ENCODE data around the gene EXT2. TPM values are rescaled to one million over a fixed set of nuclear protein-coding genes. Genes with fewer than 3 reads are reported as not detected.

The EXT2 gene
- total and polyA plus RNA-seq, 11 donors: 12.6 to 41.9 (median 31.9) TPM

GRCh38 chr11:44165432-44165831 is 70.0 kb downstream of the EXT2 start:
- ATAC-seq (no peak), DNase-seq (no peak)
- H3K4me1 ChIP-seq: peaks cover 0 to 19% (median 5%) of the 10 kb centered on the region in 12 donors
- H3K27ac ChIP-seq: no peak overlapping the region
- intact Hi-C loops (cut with DNase I): no loop called here
- no peak overlapping the region for H3K4me3 ChIP-seq
- no peaks in the 10 kb centered on the region for H3K36me3 ChIP-seq
- TF ChIP-seq POLR2A (IDR thresholded peaks at IDR 0.05): no peak
- TF ChIP-seq, protein P1, sequence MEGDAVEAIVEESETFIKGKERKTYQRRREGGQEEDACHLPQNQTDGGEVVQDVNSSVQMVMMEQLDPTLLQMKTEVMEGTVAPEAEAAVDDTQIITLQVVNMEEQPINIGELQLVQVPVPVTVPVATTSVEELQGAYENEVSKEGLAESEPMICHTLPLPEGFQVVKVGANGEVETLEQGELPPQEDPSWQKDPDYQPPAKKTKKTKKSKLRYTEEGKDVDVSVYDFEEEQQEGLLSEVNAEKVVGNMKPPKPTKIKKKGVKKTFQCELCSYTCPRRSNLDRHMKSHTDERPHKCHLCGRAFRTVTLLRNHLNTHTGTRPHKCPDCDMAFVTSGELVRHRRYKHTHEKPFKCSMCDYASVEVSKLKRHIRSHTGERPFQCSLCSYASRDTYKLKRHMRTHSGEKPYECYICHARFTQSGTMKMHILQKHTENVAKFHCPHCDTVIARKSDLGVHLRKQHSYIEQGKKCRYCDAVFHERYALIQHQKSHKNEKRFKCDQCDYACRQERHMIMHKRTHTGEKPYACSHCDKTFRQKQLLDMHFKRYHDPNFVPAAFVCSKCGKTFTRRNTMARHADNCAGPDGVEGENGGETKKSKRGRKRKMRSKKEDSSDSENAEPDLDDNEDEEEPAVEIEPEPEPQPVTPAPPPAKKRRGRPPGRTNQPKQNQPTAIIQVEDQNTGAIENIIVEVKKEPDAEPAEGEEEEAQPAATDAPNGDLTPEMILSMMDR (IDR thresholded peaks at IDR 0.05): no peak
- no peaks in the 10 kb centered on the region for H3K9me3 ChIP-seq
- H3K27me3 ChIP-seq: no peaks in the 10 kb centered on the region
- WGBS, 4 donors: 83 to 100% (median 87%) methylated on average over 1 of the region's 1 CpG

- Histone ChIP-seq H3K36me3 (peaks cover 0 to 8% (median 0%) of the 10 kb centered on the region in 9 donors), H3K27ac (no peak overlapping the region), H3K9me3 (no peaks in the 10 kb centered on the region), H3K27me3 (no peaks in the 10 kb centered on the region), H3K4me3 (no peak overlapping the region), H3K4me1 (peaks cover 0 to 19% (median 5%) of the 10 kb centered on the region in 12 donors)
- DNase-seq (no peak), ATAC-seq (no peak)
- WGBS, 4 donors: 60 to 84% (median 78%) methylated on average over 2 of the region's 2 CpGs
- intact Hi-C loops (cut with DNase I): no loop called here
- TF ChIP-seq, protein P1 (IDR thresholded peaks at IDR 0.05): no peak
- no peak for TF ChIP-seq POLR2A (IDR thresholded peaks at IDR 0.05)
Measured at GRCh38 chr11:44167046-44167445, 71.6 kb downstream of the EXT2 start.

DNA sequence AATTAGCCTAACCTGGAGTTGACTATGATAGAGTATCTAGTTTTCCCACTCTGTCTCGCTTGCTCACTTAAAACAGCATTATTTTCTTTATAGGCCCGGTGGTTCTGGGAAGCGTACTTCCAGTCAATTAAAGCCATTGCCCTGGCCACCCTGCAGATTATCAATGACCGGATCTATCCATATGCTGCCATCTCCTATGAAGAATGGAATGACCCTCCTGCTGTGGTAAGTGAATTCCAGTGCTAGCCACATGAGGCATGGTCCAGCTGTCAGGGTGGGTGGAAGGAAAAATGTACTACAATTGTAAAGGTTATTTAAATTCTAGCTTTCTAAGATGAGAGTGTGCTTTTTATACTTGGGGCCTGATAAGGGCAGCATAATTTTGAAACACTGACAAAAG is 76.0 kb downstream of the EXT2 start:
- intact Hi-C loops (cut with DNase I): no loop called here
- TF ChIP-seq POLR2A (IDR thresholded peaks at IDR 0.05): no peak
- TF ChIP-seq, protein P1 (IDR thresholded peaks at IDR 0.05): no peak
- H3K9me3 ChIP-seq: no peaks in the 10 kb centered on the region
- H3K4me1 ChIP-seq: peaks cover 0 to 8% (median 2%) of the 10 kb centered on the region in 12 donors
- H3K27me3 ChIP-seq: no peaks in the 10 kb centered on the region
- ATAC-seq (no peak), DNase-seq (no peak)
- peaks cover 0 to 28% (median 13%) of the 10 kb centered on the region in 9 donors for H3K36me3 ChIP-seq
- H3K27ac ChIP-seq: no peak overlapping the region
- H3K4me3 ChIP-seq: no peak overlapping the region
- WGBS, 4 donors: 90 to 94% (median 91%) methylated on average over 4 of the region's 4 CpGs

DNA sequence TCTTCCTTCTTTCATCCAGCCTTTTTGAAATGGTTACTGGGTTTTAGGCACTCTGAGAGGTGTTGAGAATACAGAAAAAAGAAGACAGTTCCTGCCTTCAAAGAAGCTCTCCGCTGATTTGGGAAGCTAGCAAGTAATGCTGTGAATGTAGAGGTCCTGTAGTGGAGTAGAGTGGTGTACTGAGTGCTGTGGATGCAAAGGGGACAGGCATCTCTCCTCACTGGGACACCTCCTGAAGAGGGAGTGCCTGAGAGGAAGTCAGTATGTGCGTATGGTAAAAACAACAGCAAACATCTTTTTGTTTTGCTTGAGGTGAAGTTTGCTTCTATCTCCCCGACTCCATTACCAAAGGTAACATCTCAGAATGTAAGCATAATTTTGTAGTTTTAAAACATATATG is 77.5 kb downstream of the EXT2 start:
- Histone ChIP-seq H3K4me1 (peaks cover 0 to 7% (median 0%) of the 10 kb centered on the region in 12 donors), H3K4me3 (no peak overlapping the region), H3K27me3 (no peaks in the 10 kb centered on the region), H3K27ac (no peak overlapping the region), H3K36me3 (peaks cover 0 to 28% (median 13%) of the 10 kb centered on the region in 9 donors), H3K9me3 (no peaks in the 10 kb centered on the region)
- WGBS, 4 donors: 94 to 98% (median 96%) methylated on average over 3 of the region's 3 CpGs
- ATAC-seq (no peak), DNase-seq (no peak)
- intact Hi-C loops (cut with DNase I): no loop called here
- no peak for TF ChIP-seq POLR2A (IDR thresholded peaks at IDR 0.05)
- TF ChIP-seq, protein P1 (IDR thresholded peaks at IDR 0.05): no peak
